B cell (primary cell): ENCODE data around the gene ANKRD24.

ENCODE experiments used
- EZH2 ChIP-seq: IDR thresholded peaks from 2 replicates; pipeline ENCODE4 v1.6.1; 2012; ENCODE audit warnings: borderline replicate concordance, low read depth, mild to moderate bottlenecking, moderate library complexity, low read length; ENCODE audit not compliant: insufficient read depth, poor library complexity, severe bottlenecking
- TF ChIP-seq, protein P1 (sequence below): fragments of 200-600 bp; IDR thresholded peaks from one replicate; pipeline ENCODE4 v1.8.0; 2022; ENCODE audit warnings: antibody characterized with exemption, mild to moderate bottlenecking

DNA sequence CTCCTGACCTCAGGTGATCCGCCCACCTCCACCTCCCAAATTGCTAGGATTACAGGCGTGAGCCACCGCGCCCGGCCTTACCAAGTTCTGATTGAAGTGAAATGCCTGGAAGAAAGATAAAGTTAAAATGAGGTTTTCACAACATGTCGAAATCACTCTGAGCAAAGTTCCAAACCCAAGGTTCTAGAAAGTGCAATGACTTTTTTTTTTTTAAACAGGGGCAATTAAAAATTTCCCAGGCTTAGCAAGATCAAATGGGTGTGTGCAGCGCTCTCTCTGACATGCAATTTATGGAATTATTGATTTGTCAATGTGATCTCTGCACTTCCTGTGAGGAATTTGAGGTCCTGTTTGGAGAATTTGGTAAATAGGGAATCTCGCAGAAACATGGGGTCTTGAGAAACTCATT, 45.8 kb upstream of the ANKRD24 start:
- TF ChIP-seq, protein P1, sequence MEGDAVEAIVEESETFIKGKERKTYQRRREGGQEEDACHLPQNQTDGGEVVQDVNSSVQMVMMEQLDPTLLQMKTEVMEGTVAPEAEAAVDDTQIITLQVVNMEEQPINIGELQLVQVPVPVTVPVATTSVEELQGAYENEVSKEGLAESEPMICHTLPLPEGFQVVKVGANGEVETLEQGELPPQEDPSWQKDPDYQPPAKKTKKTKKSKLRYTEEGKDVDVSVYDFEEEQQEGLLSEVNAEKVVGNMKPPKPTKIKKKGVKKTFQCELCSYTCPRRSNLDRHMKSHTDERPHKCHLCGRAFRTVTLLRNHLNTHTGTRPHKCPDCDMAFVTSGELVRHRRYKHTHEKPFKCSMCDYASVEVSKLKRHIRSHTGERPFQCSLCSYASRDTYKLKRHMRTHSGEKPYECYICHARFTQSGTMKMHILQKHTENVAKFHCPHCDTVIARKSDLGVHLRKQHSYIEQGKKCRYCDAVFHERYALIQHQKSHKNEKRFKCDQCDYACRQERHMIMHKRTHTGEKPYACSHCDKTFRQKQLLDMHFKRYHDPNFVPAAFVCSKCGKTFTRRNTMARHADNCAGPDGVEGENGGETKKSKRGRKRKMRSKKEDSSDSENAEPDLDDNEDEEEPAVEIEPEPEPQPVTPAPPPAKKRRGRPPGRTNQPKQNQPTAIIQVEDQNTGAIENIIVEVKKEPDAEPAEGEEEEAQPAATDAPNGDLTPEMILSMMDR = no peak
- no peak for TF ChIP-seq EZH2
